Measurements from ENCODE around the gene GCNT3. TPM values are rescaled to one million over a fixed set of nuclear protein-coding genes. Genes with fewer than 3 reads are reported as not detected.
"Not testable (repeated sequence)": the region's sequence is repeated elsewhere in the genome, so short reads cannot be mapped to it uniquely, and the experiment has no call there.

GCNT3 gene
- total RNA-seq, 1 donor from 2014 or later = 0.70 TPM

DNA sequence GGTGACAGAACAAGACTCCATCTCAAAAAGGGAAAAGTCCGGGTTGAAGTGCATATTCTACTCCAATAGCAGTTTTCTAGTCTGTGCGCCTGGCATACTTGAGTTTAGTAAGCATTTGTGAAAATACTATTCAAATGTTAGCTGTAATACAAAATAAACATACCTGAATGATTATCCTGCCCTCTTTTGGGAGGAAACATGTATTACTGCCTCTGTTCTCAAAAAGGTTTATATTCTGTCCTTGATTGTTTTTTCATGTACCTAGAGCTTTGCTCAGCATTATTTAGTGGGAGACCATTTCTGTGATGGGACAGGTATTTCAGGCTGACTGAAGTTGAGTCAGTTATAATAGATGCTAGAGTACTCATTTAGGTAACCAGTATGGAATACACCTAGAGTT is 25.9 kb downstream of the GCNT3 start:
- H3K4me1 Mint-ChIP-seq (ENCODE audit: low read depth); H3K27me3 Mint-ChIP-seq (ENCODE audit: low read depth); H3K27ac Mint-ChIP-seq (ENCODE audit: unreplicated experiment); DNase-seq (ENCODE audit: low spot score); H3K9me3 Mint-ChIP-seq (ENCODE audit: low read depth); H3K4me3 Mint-ChIP-seq (ENCODE audit: unreplicated experiment): not testable (repeated sequence)
- peaks cover 15% of the 10 kb centered on the region for H3K36me3 Mint-ChIP-seq (ENCODE audit: low read depth)
- TF ChIP-seq, protein P1, sequence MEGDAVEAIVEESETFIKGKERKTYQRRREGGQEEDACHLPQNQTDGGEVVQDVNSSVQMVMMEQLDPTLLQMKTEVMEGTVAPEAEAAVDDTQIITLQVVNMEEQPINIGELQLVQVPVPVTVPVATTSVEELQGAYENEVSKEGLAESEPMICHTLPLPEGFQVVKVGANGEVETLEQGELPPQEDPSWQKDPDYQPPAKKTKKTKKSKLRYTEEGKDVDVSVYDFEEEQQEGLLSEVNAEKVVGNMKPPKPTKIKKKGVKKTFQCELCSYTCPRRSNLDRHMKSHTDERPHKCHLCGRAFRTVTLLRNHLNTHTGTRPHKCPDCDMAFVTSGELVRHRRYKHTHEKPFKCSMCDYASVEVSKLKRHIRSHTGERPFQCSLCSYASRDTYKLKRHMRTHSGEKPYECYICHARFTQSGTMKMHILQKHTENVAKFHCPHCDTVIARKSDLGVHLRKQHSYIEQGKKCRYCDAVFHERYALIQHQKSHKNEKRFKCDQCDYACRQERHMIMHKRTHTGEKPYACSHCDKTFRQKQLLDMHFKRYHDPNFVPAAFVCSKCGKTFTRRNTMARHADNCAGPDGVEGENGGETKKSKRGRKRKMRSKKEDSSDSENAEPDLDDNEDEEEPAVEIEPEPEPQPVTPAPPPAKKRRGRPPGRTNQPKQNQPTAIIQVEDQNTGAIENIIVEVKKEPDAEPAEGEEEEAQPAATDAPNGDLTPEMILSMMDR (IDR thresholded peaks at IDR 0.05) = peak; percentile 55

DNA sequence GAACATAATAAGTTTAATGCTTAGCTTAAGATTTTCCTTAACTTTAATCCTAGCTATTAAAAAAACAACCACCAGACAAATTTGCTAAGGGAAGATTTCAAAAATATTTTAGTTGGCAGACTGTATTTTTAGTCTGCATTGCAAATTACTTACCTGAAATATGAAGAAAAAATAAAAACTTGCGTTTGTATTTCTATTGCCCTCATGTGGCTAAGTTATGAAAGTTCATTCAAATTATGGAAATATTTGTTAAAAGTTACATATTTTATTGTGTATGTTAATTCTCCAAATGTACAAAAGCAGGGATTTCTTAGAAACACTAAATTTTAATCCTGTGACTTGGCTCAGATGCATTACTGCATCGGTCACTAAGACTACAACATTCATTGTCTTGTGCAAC is 30.8 kb downstream of the GCNT3 start:
- H3K27me3 Mint-ChIP-seq (ENCODE audit: low read depth) = no peaks in the 10 kb centered on the region
- DNase-seq (ENCODE audit: low spot score) = no peak
- no peaks in the 10 kb centered on the region for H3K9me3 Mint-ChIP-seq (ENCODE audit: low read depth)
- TF ChIP-seq, protein P1 (IDR thresholded peaks at IDR 0.05) = peak; percentile 77
- H3K4me3 Mint-ChIP-seq (ENCODE audit: unreplicated experiment) = no peak overlapping the region
- no peak overlapping the region for H3K27ac Mint-ChIP-seq (ENCODE audit: unreplicated experiment)
- peaks cover 16% of the 10 kb centered on the region for H3K36me3 Mint-ChIP-seq (ENCODE audit: low read depth)
- H3K4me1 Mint-ChIP-seq (ENCODE audit: low read depth) = peaks cover 5% of the 10 kb centered on the region

DNA sequence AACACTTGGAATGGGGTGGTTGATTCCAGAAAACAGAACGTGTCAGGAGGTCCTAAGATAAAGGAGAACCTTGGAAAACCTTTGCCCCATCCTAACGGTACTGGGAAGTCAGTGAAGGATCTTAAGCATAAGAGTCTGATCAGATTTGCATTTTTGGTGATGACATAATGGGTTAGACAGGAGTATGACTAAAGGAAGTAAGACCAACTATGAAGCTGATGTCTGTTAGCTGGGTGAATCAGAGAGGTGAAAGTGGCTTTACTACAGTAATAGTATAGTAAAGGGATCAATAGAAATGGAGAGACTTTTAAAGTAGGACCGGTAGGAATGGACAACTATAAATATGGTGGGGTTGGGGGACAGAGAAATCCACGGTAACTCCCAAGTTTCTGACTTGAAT is 33.2 kb downstream of the GCNT3 start:
- Mint-ChIP-seq H3K27me3 (ENCODE audit: low read depth) (no peaks in the 10 kb centered on the region), H3K9me3 (ENCODE audit: low read depth) (no peaks in the 10 kb centered on the region), H3K4me1 (ENCODE audit: low read depth) (peaks cover 6% of the 10 kb centered on the region), H3K36me3 (ENCODE audit: low read depth) (peaks cover 9% of the 10 kb centered on the region), H3K4me3 (ENCODE audit: unreplicated experiment) (no peak overlapping the region), H3K27ac (ENCODE audit: unreplicated experiment) (no peak overlapping the region)
- TF ChIP-seq, protein P1 (IDR thresholded peaks at IDR 0.05) = no peak
- DNase-seq (ENCODE audit: low spot score) = no peak

DNA sequence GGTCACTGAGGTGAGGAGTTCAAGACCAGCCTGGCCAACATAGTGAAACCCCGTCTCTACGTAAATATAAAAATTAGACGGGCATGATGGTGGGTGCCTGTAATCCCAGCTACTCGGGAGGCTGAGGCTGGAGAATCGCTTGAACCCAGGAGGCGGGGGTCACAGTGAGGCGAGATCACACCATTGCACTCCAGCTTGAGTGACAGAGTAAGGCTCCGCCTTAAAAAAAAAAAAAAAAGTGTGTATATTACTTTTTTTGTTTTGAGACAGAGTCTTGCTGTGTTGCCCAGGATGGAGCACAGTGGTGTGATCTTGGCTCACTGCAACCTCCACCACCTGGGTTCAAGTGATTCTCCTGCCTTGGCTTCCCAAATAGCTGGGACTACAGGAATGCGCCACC is 34.2 kb downstream of the GCNT3 start:
- not testable (repeated sequence) for H3K27ac Mint-ChIP-seq (ENCODE audit: unreplicated experiment); H3K9me3 Mint-ChIP-seq (ENCODE audit: low read depth); DNase-seq (ENCODE audit: low spot score); H3K4me3 Mint-ChIP-seq (ENCODE audit: unreplicated experiment); H3K4me1 Mint-ChIP-seq (ENCODE audit: low read depth); H3K27me3 Mint-ChIP-seq (ENCODE audit: low read depth)
- peaks cover 13% of the 10 kb centered on the region for H3K36me3 Mint-ChIP-seq (ENCODE audit: low read depth)

DNA sequence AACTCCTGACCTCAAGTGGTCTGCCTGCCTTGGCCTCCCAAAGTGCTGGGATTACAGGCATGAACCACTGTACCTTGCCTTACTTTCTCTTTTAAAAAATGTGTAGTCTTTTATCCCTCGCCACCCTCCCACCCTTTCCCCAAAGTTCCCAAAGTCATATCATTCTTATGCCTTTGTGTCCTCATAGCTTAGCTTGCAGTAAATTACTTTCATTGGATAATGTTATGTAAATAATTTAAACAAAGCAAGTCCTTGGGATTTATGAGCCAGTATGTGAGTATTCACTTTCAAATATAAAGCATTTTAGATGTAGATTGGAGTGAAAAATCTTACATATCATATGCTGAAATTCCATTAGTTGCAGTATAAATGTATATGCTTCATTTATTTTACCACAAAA is 34.7 kb downstream of the GCNT3 start:
- DNase-seq (ENCODE audit: low spot score) = no peak
- H3K36me3 Mint-ChIP-seq (ENCODE audit: low read depth) = peaks cover 11% of the 10 kb centered on the region
- TF ChIP-seq, protein P1 (IDR thresholded peaks at IDR 0.05) = no peak
- H3K9me3 Mint-ChIP-seq (ENCODE audit: low read depth) = no peaks in the 10 kb centered on the region
- H3K27ac Mint-ChIP-seq (ENCODE audit: unreplicated experiment) = no peak overlapping the region
- H3K27me3 Mint-ChIP-seq (ENCODE audit: low read depth) = no peaks in the 10 kb centered on the region
- no peak overlapping the region for H3K4me3 Mint-ChIP-seq (ENCODE audit: unreplicated experiment)
- H3K4me1 Mint-ChIP-seq (ENCODE audit: low read depth) = peaks cover 10% of the 10 kb centered on the region

DNA sequence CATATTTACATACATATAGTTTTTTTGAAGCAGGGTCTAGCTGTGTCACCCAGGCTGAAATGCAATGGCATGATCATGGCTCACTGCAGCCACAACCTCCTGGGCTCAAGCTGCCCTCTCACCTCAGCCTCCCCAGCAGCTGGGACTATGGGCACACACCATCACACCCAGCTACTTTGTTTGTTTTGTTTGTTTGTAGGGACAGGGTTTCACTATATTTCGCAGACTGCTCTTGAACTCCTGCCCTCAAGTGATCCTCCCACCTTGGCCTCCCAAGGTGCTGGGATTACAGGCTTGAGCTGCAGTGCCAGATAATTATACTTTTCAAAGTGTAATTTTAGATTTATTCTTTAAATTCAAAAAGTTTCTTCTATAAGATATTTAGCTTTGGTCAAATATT is 35.5 kb downstream of the GCNT3 start:
- no peak overlapping the region for H3K4me3 Mint-ChIP-seq (ENCODE audit: unreplicated experiment)
- no peaks in the 10 kb centered on the region for H3K27me3 Mint-ChIP-seq (ENCODE audit: low read depth)
- no peak overlapping the region for H3K27ac Mint-ChIP-seq (ENCODE audit: unreplicated experiment)
- TF ChIP-seq, protein P1 (IDR thresholded peaks at IDR 0.05) = no peak
- no peak for DNase-seq (ENCODE audit: low spot score)
- peaks cover 10% of the 10 kb centered on the region for H3K4me1 Mint-ChIP-seq (ENCODE audit: low read depth)
- peaks cover 14% of the 10 kb centered on the region for H3K36me3 Mint-ChIP-seq (ENCODE audit: low read depth)
- H3K9me3 Mint-ChIP-seq (ENCODE audit: low read depth) = no peaks in the 10 kb centered on the region
